HG02610 (cell line): ENCODE measurements around the gene SP2.
A peak's percentile ranks its signal among the peaks of the same experiment; 100 is the strongest.

Experiments used
- ATAC-seq: cut with Tn5 transposase; IDR thresholded peaks from one replicate; pipeline ENCODE4 v1.9.1; 2021; ENCODE audit warnings: mild to moderate bottlenecking, moderate library complexity; ENCODE audit not compliant: unreplicated experiment

The SP2 gene

GRCh38 chr17:47888293-47888692, 7.7 kb upstream of the SP2 start:
- no peak for ATAC-seq

- ATAC-seq: peak; percentile 61
Observed at GRCh38 chr17:47889734-47890529, 6.1 kb upstream of the SP2 start.

GRCh38 chr17:47891545-47892088, 4.4 kb upstream of the SP2 start:
- ATAC-seq: no peak

GRCh38 chr17:47894498-47895346, 1.3 kb upstream of the SP2 start:
- ATAC-seq: no peak

GRCh38 chr17:47895347-47895855, 635 bp upstream of the SP2 start:
- no peak for ATAC-seq

GRCh38 chr17:47896672-47897490, 845 bp downstream of the SP2 start:
- ATAC-seq: no peak

- ATAC-seq: no peak
Observed at GRCh38 chr17:47897561-47897960, 1.5 kb downstream of the SP2 start.

GRCh38 chr17:47898241-47898640, 2.2 kb downstream of the SP2 start:
- ATAC-seq: no peak

- no peak for ATAC-seq
Observed at GRCh38 chr17:47899643-47900042, 3.6 kb downstream of the SP2 start.

- ATAC-seq: no peak
Observed at GRCh38 chr17:47901423-47901822, 5.4 kb downstream of the SP2 start.

GRCh38 chr17:47902039-47902744, 6.2 kb downstream of the SP2 start:
- ATAC-seq: no peak

- no peak for ATAC-seq
Observed at GRCh38 chr17:47905221-47905733, 9.2 kb downstream of the SP2 start.

- ATAC-seq: no peak
Observed at GRCh38 chr17:47906443-47906842, 10.4 kb downstream of the SP2 start.

- no peak for ATAC-seq
Observed at GRCh38 chr17:47907932-47908562, 12.0 kb downstream of the SP2 start.

GRCh38 chr17:47913050-47913449, 17.0 kb downstream of the SP2 start:
- no peak for ATAC-seq

GRCh38 chr17:47914306-47914948, 18.4 kb downstream of the SP2 start:
- ATAC-seq: no peak

GRCh38 chr17:47915776-47916398, 19.9 kb downstream of the SP2 start:
- no peak for ATAC-seq

- no peak for ATAC-seq
Observed at GRCh38 chr17:47916489-47917208, 20.6 kb downstream of the SP2 start.
